Endothelial cell of umbilical vein (primary cell): ENCODE measurements around the gene UBE2M.
A peak's percentile ranks its signal among the peaks of the same experiment; 100 is the strongest.
"Not testable (repeated sequence)": the region's sequence is repeated elsewhere in the genome, so short reads cannot be mapped to it uniquely, and the experiment has no call there.

ENCODE experiments used
- CTCF ChIP-seq, 2 donors: IDR thresholded peaks; 1 replicate in 1 of 2; 2 replicates in 1 of 2; pipeline ENCODE4 v1.5.1; 2011; ENCODE audit warnings: low read length in 2 of 2, mild to moderate bottlenecking in 2 of 2, moderate library complexity in 2 of 2, control low read depth in 1 of 2, inconsistent platforms in 1 of 2, low read depth in 1 of 2; ENCODE audit not compliant: insufficient read depth in 1 of 2; ENCODE audit errors: extremely low read depth in 1 of 2
- EZH2 ChIP-seq: IDR thresholded peaks from 2 replicates; pipeline ENCODE4 v1.6.1; 2012; ENCODE audit warnings: borderline replicate concordance, low read depth, mild to moderate bottlenecking, moderate library complexity, low read length, inconsistent platforms; ENCODE audit not compliant: severe bottlenecking
- FOS ChIP-seq: IDR thresholded peaks from 2 replicates; pipeline ENCODE4 v1.6.1; 2011; ENCODE audit warnings: mild to moderate bottlenecking, low read length, moderate library complexity, borderline replicate concordance; ENCODE audit not compliant: insufficient read depth
- GATA2 ChIP-seq: IDR thresholded peaks from 2 replicates; pipeline ENCODE4 v1.7.0; 2011; ENCODE audit warnings: low read depth, mild to moderate bottlenecking, moderate library complexity, mixed read lengths, low read length; ENCODE audit not compliant: insufficient read length, insufficient read depth
- JUN ChIP-seq: IDR thresholded peaks from 2 replicates; pipeline ENCODE4 v1.6.1; 2011; ENCODE audit warnings: borderline replicate concordance, low read depth; ENCODE audit not compliant: insufficient read length, insufficient read depth
- MAX ChIP-seq: IDR thresholded peaks from 2 replicates; pipeline ENCODE4 v1.6.1; 2011; ENCODE audit not compliant: insufficient read depth, insufficient read length
- MYC ChIP-seq: IDR thresholded peaks from one replicate; pipeline ENCODE4 v1.6.1; 2011; ENCODE audit warnings: mild to moderate bottlenecking, low read depth, low read length
- POLR2A ChIP-seq: IDR thresholded peaks from 2 replicates; pipeline ENCODE4 v1.6.1; 2012; ENCODE audit warnings: low read depth, mild to moderate bottlenecking, control low read depth, low read length
- POLR2AphosphoS5 ChIP-seq: IDR thresholded peaks from 2 replicates; pipeline ENCODE4 v1.6.1; 2012; ENCODE audit warnings: low read depth, mild to moderate bottlenecking, control low read depth, low read length, moderate library complexity; ENCODE audit not compliant: insufficient read depth

- TF ChIP-seq CTCF (IDR thresholded peaks at IDR 0.05; ENCODE audit: extremely low read depth in 1 of 2, insufficient read depth in 1 of 2, low read depth in 1 of 2, low read length in 2 of 2) = peak in 1 of 2 donors; percentile 13
- not testable (repeated sequence) for TF ChIP-seq POLR2A, EZH2, GATA2, MAX, JUN, MYC, POLR2AphosphoS5, FOS
These were observed 48.0 kb upstream of the UBE2M start for GRCh38 chr19:58606251-58606896.
